ENCODE results near the gene SNAP91.

Gene SNAP91

DNA sequence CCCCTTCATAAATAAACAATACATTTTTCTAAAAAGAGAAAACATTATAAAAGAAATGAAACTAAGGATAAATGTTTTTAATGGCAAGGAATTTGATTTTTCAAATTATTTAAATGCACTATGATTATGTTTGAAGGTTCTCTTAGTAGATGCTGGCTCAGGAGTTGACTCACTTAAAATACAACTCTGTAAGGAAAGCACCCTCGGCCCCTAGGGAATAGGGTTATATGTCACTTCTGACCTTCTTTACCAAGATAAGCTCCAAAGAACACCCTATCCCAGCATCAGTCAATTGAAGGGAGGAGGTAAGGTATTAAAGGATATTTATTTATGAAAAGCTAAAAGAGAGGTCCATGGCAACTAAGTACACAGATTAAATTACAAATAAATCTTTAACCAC, 6.8 kb downstream of the SNAP91 start:
- Histone ChIP-seq H3K4me1 (ENCODE audit: insufficient read depth, low read length, severe bottlenecking) (no peaks in the 10 kb centered on the region), H3K4me3 (ENCODE audit: low read depth, low read length, poor library complexity, severe bottlenecking) (no peak overlapping the region), H3K79me2 (ENCODE audit: insufficient read depth, low read length) (peaks cover 4% of the 10 kb centered on the region; the same call in 1 of the 2 replicates), H3K27me3 (ENCODE audit: insufficient read depth, low read length) (no peaks in the 10 kb centered on the region), H3K9me3 (ENCODE audit: low read length) (no peaks in the 10 kb centered on the region), H4K20me1 (ENCODE audit: insufficient read depth, low read length) (no peaks in the 10 kb centered on the region), H3K9me2 (ENCODE audit: low read depth, low read length) (no peaks in the 10 kb centered on the region), H2AFZ (ENCODE audit: low read length) (no peak overlapping the region), H3K4me2 (ENCODE audit: low read length) (no peak overlapping the region), H3K9ac (ENCODE audit: low read length) (no peak overlapping the region), H3K27ac (ENCODE audit: low read depth, low read length, poor library complexity, severe bottlenecking) (no peak overlapping the region), H3F3A (ENCODE audit: insufficient read depth, low read length) (no peaks in the 10 kb centered on the region), H3K36me3 (ENCODE audit: insufficient read depth, low read length) (no peaks in the 10 kb centered on the region)
- TF ChIP-seq CTCF (IDR thresholded peaks at IDR 0.05; ENCODE audit: low read length): no peak
- TF ChIP-seq EZH2 (IDR thresholded peaks at IDR 0.05; ENCODE audit: borderline replicate concordance, low read length): no peak

DNA sequence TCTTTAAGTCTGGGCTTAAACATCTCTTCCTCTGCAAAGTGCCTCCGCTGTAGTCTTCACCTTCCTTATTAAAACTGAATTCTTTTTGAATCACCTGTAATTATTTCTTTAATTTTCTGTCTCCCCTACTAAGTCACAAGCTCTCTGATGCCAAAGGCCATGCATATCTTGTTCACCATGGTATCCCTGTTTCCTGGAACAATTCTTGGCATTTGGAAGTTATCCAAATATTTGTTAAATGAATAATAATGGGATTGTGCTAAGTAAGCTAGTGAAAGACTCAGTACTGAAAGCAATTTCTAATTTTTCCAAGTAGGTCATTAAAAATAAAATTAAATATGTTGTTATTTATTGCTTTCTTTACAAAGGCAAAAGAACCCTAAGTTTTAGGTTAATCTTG, 12.2 kb downstream of the SNAP91 start:
- H3K36me3 ChIP-seq (ENCODE audit: insufficient read depth, low read length): no peaks in the 10 kb centered on the region
- H3K79me2 ChIP-seq (ENCODE audit: insufficient read depth, low read length): no peaks in the 10 kb centered on the region
- no peaks in the 10 kb centered on the region for H3K4me1 ChIP-seq (ENCODE audit: insufficient read depth, low read length, severe bottlenecking)
- H3K4me3 ChIP-seq (ENCODE audit: low read depth, low read length, poor library complexity, severe bottlenecking): no peak overlapping the region
- H3K9ac ChIP-seq (ENCODE audit: low read length): no peak overlapping the region
- no peaks in the 10 kb centered on the region for H3K9me2 ChIP-seq (ENCODE audit: low read depth, low read length)
- H3K4me2 ChIP-seq (ENCODE audit: low read length): no peak overlapping the region
- H3K27me3 ChIP-seq (ENCODE audit: insufficient read depth, low read length): no peaks in the 10 kb centered on the region
- H4K20me1 ChIP-seq (ENCODE audit: insufficient read depth, low read length): no peaks in the 10 kb centered on the region
- TF ChIP-seq EZH2 (IDR thresholded peaks at IDR 0.05; ENCODE audit: borderline replicate concordance, low read length) (no peak), CTCF (IDR thresholded peaks at IDR 0.05; ENCODE audit: low read length) (no peak)
- no peak overlapping the region for H3K27ac ChIP-seq (ENCODE audit: low read depth, low read length, poor library complexity, severe bottlenecking)
- no peaks in the 10 kb centered on the region for H3F3A ChIP-seq (ENCODE audit: insufficient read depth, low read length)
- no peak overlapping the region for H2AFZ ChIP-seq (ENCODE audit: low read length)
- no peaks in the 10 kb centered on the region for H3K9me3 ChIP-seq (ENCODE audit: low read length)

GRCh38 chr6:83685481-83685880, 23.4 kb downstream of the SNAP91 start:
- H3K4me3 ChIP-seq (ENCODE audit: low read depth, low read length, poor library complexity, severe bottlenecking): no peak overlapping the region
- no peaks in the 10 kb centered on the region for H3K4me1 ChIP-seq (ENCODE audit: insufficient read depth, low read length, severe bottlenecking)
- H3K36me3 ChIP-seq (ENCODE audit: insufficient read depth, low read length): no peaks in the 10 kb centered on the region
- H3K79me2 ChIP-seq (ENCODE audit: insufficient read depth, low read length): no peaks in the 10 kb centered on the region
- TF ChIP-seq EZH2 (IDR thresholded peaks at IDR 0.05; ENCODE audit: borderline replicate concordance, low read length): no peak
- no peak for TF ChIP-seq CTCF (IDR thresholded peaks at IDR 0.05; ENCODE audit: low read length)
- no peak overlapping the region for H3K4me2 ChIP-seq (ENCODE audit: low read length)
- H3K9me3 ChIP-seq (ENCODE audit: low read length): no peaks in the 10 kb centered on the region
- no peaks in the 10 kb centered on the region for H3F3A ChIP-seq (ENCODE audit: insufficient read depth, low read length)
- H3K27me3 ChIP-seq (ENCODE audit: insufficient read depth, low read length): no peaks in the 10 kb centered on the region
- H3K9me2 ChIP-seq (ENCODE audit: low read depth, low read length): no peaks in the 10 kb centered on the region
- no peaks in the 10 kb centered on the region for H4K20me1 ChIP-seq (ENCODE audit: insufficient read depth, low read length)
- no peak overlapping the region for H2AFZ ChIP-seq (ENCODE audit: low read length)
- no peak overlapping the region for H3K27ac ChIP-seq (ENCODE audit: low read depth, low read length, poor library complexity, severe bottlenecking)
- no peak overlapping the region for H3K9ac ChIP-seq (ENCODE audit: low read length)

Data from OCI-LY1 (cell line).